Panc1 (cell line): ENCODE results near the gene STIL. TPM values are rescaled to one million over a fixed set of nuclear protein-coding genes. Genes with fewer than 3 reads are reported as not detected.

Experiments used
- ATAC-seq: fragments of 200-7000 bp; cut with Tn5 transposase; 2 replicates; pipeline ENCODE4 v1.9.1; 2020; ENCODE audit warnings: mild to moderate bottlenecking, moderate library complexity
- BruUV-seq: library from RNA; stranded (reverse); fragments of 400-500 nt; replicated peaks from 2 replicates; lab custom pipeline; 2021; lab: Mats Ljungman, UMichigan
- CTCF ChIA-PET: fragments of 300-600 bp; sonication (Branson Sonifier 250); formaldehyde crosslinking; loops from one replicate; lab custom pipeline; 2022; ENCODE audit warnings: antibody characterized with exemption; lab: Charles Lee
- POLR2A ChIA-PET: fragments of 300-600 bp; sonication (Branson Sonifier 250); formaldehyde crosslinking; loops from one replicate; lab custom pipeline; 2022; ENCODE audit warnings: antibody characterized with exemption; lab: Charles Lee
- DNase-seq: peaks from one replicate; pipeline ENCODE4 v3.0.0-alpha.2; 2010; ENCODE audit warnings: low read depth, low spot score
- H3K27ac ChIP-seq: 2 replicates; pipeline ENCODE4 v1.5.1; 2011; ENCODE audit warnings: mild to moderate bottlenecking, low read length, inconsistent platforms
- H3K27me3 ChIP-seq: fragments of 200-500 bp; sonication (Bioruptor generic); 2 replicates; pipeline ENCODE4 v1.6.0; 2014; ENCODE audit warnings: low read length, inconsistent platforms; ENCODE audit not compliant: control insufficient read depth, insufficient read depth
- H3K36me3 ChIP-seq: fragments of 200-500 bp; sonication (Bioruptor generic); 2 replicates; pipeline ENCODE4 v1.5.1; 2014; ENCODE audit warnings: inconsistent platforms, mild to moderate bottlenecking, low read length, moderate library complexity; ENCODE audit not compliant: control insufficient read depth, insufficient read depth
- H3K4me1 ChIP-seq: 2 replicates; pipeline ENCODE4 v1.5.1; 2011; ENCODE audit warnings: inconsistent platforms, mild to moderate bottlenecking, low read length, moderate library complexity; ENCODE audit not compliant: control insufficient read depth, insufficient read depth
- H3K4me3 ChIP-seq, 2 experiments: 2 replicates each; pipeline ENCODE4 v1.5.1; 2011 to 2012; ENCODE audit warnings: low read depth in 2 of 2, low read length in 2 of 2, mild to moderate bottlenecking in 2 of 2, inconsistent platforms in 1 of 2, moderate library complexity in 1 of 2
- H3K9me3 ChIP-seq: fragments of 200-500 bp; sonication (Bioruptor generic); 2 replicates; pipeline ENCODE4 v1.5.1; 2014; ENCODE audit warnings: low read depth, mild to moderate bottlenecking, inconsistent platforms, low read length, moderate library complexity; ENCODE audit not compliant: control insufficient read depth, insufficient read depth
- CTCF ChIP-seq: fragments of 450-650 bp; IDR thresholded peaks from 2 replicates; pipeline ENCODE4 v1.5.1; 2017; ENCODE audit warnings: mild to moderate bottlenecking
- POLR2AphosphoS5 ChIP-seq: IDR thresholded peaks from 2 replicates; pipeline ENCODE4 v1.6.1; 2012; ENCODE audit warnings: mild to moderate bottlenecking, low read depth, low read length, moderate library complexity
- REST ChIP-seq, 2 experiments: IDR thresholded peaks; 2 replicates each; pipeline ENCODE4 v1.6.1; 2011 to 2012; ENCODE audit warnings: low read depth in 2 of 2, control low read depth in 1 of 2, low read length in 1 of 2, mild to moderate bottlenecking in 1 of 2, moderate library complexity in 1 of 2; ENCODE audit not compliant: insufficient read depth in 1 of 2
- SIN3A ChIP-seq: IDR thresholded peaks from 2 replicates; pipeline ENCODE4 v1.6.1; 2012; ENCODE audit warnings: low read depth, mild to moderate bottlenecking, low read length, moderate library complexity, borderline replicate concordance; ENCODE audit not compliant: insufficient read depth
- TCF7L2 ChIP-seq: IDR thresholded peaks from 2 replicates; pipeline ENCODE4 v1.6.1; 2011; ENCODE audit warnings: mild to moderate bottlenecking, low read depth, low read length, inconsistent platforms
- in situ Hi-C: cut with HindIII; loops from 2 replicates; pipeline ENCODE4 v1.10.0; 2016; ENCODE audit warnings: low sequenced_read_pairs, low pct_unique_long_range_greater_than_20kb
- intact Hi-C: fragments of 100-400 bp; cut with micrococcal nuclease; formaldehyde crosslinking; loops from one replicate; pipeline ENCODE4 v1.10.0; 2022; ENCODE audit not compliant: unreplicated experiment
- total RNA-seq: library from RNA; stranded (reverse); gene quantifications from one replicate; pipeline ENCODE4 v1.2.1, GENCODE V29; 2021; ENCODE audit not compliant: unreplicated experiment

The STIL gene
- total RNA-seq, 1 experiment from 2014 or later, result 31.6 TPM

- Histone ChIP-seq H3K27ac (no peak overlapping the region), H3K4me1 (0 out of 2 replicates have a peak, but pooled peaks cover 2% of the 10 kb centered on the region), H3K27me3 (peaks cover 25% of the 10 kb centered on the region), H3K9me3 (no peaks in the 10 kb centered on the region), H3K4me3 (no peak overlapping the region), H3K36me3 (no peaks in the 10 kb centered on the region)
- no peak for DNase-seq
- intact Hi-C loops (no loop called here), in situ Hi-C loops (no loop called here)
- ChIA-PET CTCF (no interaction called here), POLR2A (no interaction called here)
- no peak for TF ChIP-seq POLR2AphosphoS5
- no peak for TF ChIP-seq REST (IDR thresholded peaks at IDR 0.05; ENCODE audit: insufficient read depth in 1 of 2, low read depth in 2 of 2, low read length in 1 of 2)
- no peak for TF ChIP-seq SIN3A
- TF ChIP-seq CTCF, result no peak
- TF ChIP-seq TCF7L2, result no peak
- BruUV-seq, result no TSS peak
- no peak for ATAC-seq
Observed at GRCh38 chr1:47226121-47226838, 87.7 kb downstream of the STIL start.

- Histone ChIP-seq H3K4me3 (peak overlapping the region in 1 of 2 experiments; percentile 13; a peak in 2 of 4 replicates), H3K27me3 (peaks cover 25% of the 10 kb centered on the region), H3K9me3 (no peaks in the 10 kb centered on the region), H3K4me1 (0 out of 2 replicates have a peak, but pooled peaks cover 2% of the 10 kb centered on the region), H3K36me3 (no peaks in the 10 kb centered on the region), H3K27ac (no peak overlapping the region)
- DNase-seq (no peak), ATAC-seq (peak; percentile 41; the same call in 1 of the 2 replicates)
- ChIA-PET CTCF (no interaction called here), POLR2A (no interaction called here)
- no TSS peak for BruUV-seq
- in situ Hi-C loops (no loop called here), intact Hi-C loops (no loop called here)
- TF ChIP-seq TCF7L2, result no peak
- no peak for TF ChIP-seq SIN3A
- no peak for TF ChIP-seq CTCF
- no peak for TF ChIP-seq POLR2AphosphoS5
- TF ChIP-seq REST (IDR thresholded peaks at IDR 0.05; ENCODE audit: insufficient read depth in 1 of 2, low read depth in 2 of 2, low read length in 1 of 2), result no peak
Observed at GRCh38 chr1:47225430-47226100, 88.4 kb downstream of the STIL start.
